ENCODE data around the gene FHIT. TPM values are rescaled to one million over a fixed set of nuclear protein-coding genes. Genes with fewer than 3 reads are reported as not detected.
"Not testable (repeated sequence)": the region's sequence is repeated elsewhere in the genome, so short reads cannot be mapped to it uniquely, and the experiment has no call there.

Gene FHIT
- total and polyA plus RNA-seq, 9 donors: 5.1 to 11.8 (median 9.5) TPM

- 83 to 87% (median 87%) methylated on average over 2 of the region's 2 CpGs for WGBS, 3 donors
- no peak for TF ChIP-seq EP300 (IDR thresholded peaks at IDR 0.05)
- no peak for TF ChIP-seq POLR2A (IDR thresholded peaks at IDR 0.05)
- Histone ChIP-seq H3K27me3 (no peaks in the 10 kb centered on the region), H3K4me3 (no peak overlapping the region), H3K9me3 (no peaks in the 10 kb centered on the region), H3K4me1 (ENCODE audit: insufficient read depth) (no peaks in the 10 kb centered on the region), H3K27ac (no peak overlapping the region), H3K36me3 (no peaks in the 10 kb centered on the region)
- DNase-seq: no peak
- intact Hi-C loops (cut with DNase I): no loop called here
Observed at GRCh38 chr3:60909526-60909925, 341.7 kb downstream of the FHIT start.

- 89 to 93% (median 91%) methylated on average over 5 of the region's 5 CpGs for WGBS, 3 donors
- no peaks in the 10 kb centered on the region for H3K9me3 ChIP-seq
Observed at GRCh38 chr3:60906283-60906682, 345.0 kb downstream of the FHIT start.

GRCh38 chr3:60898321-60898720 is 352.9 kb downstream of the FHIT start:
- no peak for DNase-seq
- no peak overlapping the region for H3K27ac ChIP-seq
- no peak overlapping the region for H3K4me3 ChIP-seq
- H3K27me3 ChIP-seq: no peaks in the 10 kb centered on the region
- no peaks in the 10 kb centered on the region for H3K9me3 ChIP-seq
- H3K36me3 ChIP-seq: no peaks in the 10 kb centered on the region
- H3K4me1 ChIP-seq (ENCODE audit: insufficient read depth): peaks cover 2% of the 10 kb centered on the region
- 82 to 92% (median 82%) methylated on average over 1 of the region's 1 CpG for WGBS, 3 donors
- intact Hi-C loops (cut with DNase I): no loop called here
- no peak for TF ChIP-seq CTCF (IDR thresholded peaks at IDR 0.05)
- no peak for TF ChIP-seq POLR2A (IDR thresholded peaks at IDR 0.05)
- no peak for TF ChIP-seq EP300 (IDR thresholded peaks at IDR 0.05)

More at GRCh38 chr3:60906283-60906682, 345.0 kb downstream of the FHIT start:
- H3K4me1 ChIP-seq (ENCODE audit: insufficient read depth): no peaks in the 10 kb centered on the region
- no peaks in the 10 kb centered on the region for H3K27me3 ChIP-seq
- intact Hi-C loops (cut with DNase I): no loop called here
- H3K27ac ChIP-seq: no peak overlapping the region
- no peaks in the 10 kb centered on the region for H3K36me3 ChIP-seq
- no peak for DNase-seq
- no peak overlapping the region for H3K4me3 ChIP-seq
- TF ChIP-seq CTCF (IDR thresholded peaks at IDR 0.05): no peak
- no peak for TF ChIP-seq POLR2A (IDR thresholded peaks at IDR 0.05)
- TF ChIP-seq EP300 (IDR thresholded peaks at IDR 0.05): no peak

GRCh38 chr3:60893946-60894345 is 357.3 kb downstream of the FHIT start:
- intact Hi-C loops (cut with DNase I): no loop called here
- WGBS, 3 donors: 71 to 78% (median 74%) methylated on average over 2 of the region's 2 CpGs
- Histone ChIP-seq H3K27ac (no peak overlapping the region), H3K4me3 (no peak overlapping the region), H3K4me1 (ENCODE audit: insufficient read depth) (no peaks in the 10 kb centered on the region), H3K36me3 (no peaks in the 10 kb centered on the region), H3K27me3 (no peaks in the 10 kb centered on the region), H3K9me3 (no peaks in the 10 kb centered on the region)
- TF ChIP-seq POLR2A (IDR thresholded peaks at IDR 0.05): no peak
- TF ChIP-seq CTCF (IDR thresholded peaks at IDR 0.05): no peak
- no peak for DNase-seq

GRCh38 chr3:60890226-60890625 is 361.0 kb downstream of the FHIT start:
- Histone ChIP-seq H3K27me3 (no peaks in the 10 kb centered on the region), H3K4me1 (ENCODE audit: insufficient read depth) (no peaks in the 10 kb centered on the region), H3K9me3 (no peaks in the 10 kb centered on the region), H3K36me3 (no peaks in the 10 kb centered on the region), H3K27ac (no peak overlapping the region), H3K4me3 (no peak overlapping the region)
- TF ChIP-seq CTCF (IDR thresholded peaks at IDR 0.05): no peak
- no peak for TF ChIP-seq POLR2A (IDR thresholded peaks at IDR 0.05)
- no peak for TF ChIP-seq EP300 (IDR thresholded peaks at IDR 0.05)
- intact Hi-C loops (cut with DNase I): no loop called here
- no peak for DNase-seq
- 69 to 95% (median 71%) methylated on average over 5 of the region's 5 CpGs for WGBS, 3 donors

GRCh38 chr3:60888952-60889351 is 362.3 kb downstream of the FHIT start:
- intact Hi-C loops (cut with DNase I); DNase-seq; H3K9me3 ChIP-seq; H3K36me3 ChIP-seq; H3K27ac ChIP-seq; H3K4me1 ChIP-seq (ENCODE audit: insufficient read depth); H3K4me3 ChIP-seq; H3K27me3 ChIP-seq: not testable (repeated sequence)
- 96 to 99% (median 96%) methylated on average over 10 of the region's 10 CpGs for WGBS, 3 donors

All from ovary (tissue), 9 donors.